IPS DF 6.9 (cell line): ENCODE results near the gene C18orf63.
A peak's percentile ranks its signal among the peaks of the same experiment; 100 is the strongest.
"Not testable (repeated sequence)": the region's sequence is repeated elsewhere in the genome, so short reads cannot be mapped to it uniquely, and the experiment has no call there.

ENCODE experiments used
- DNase-seq: peaks from one replicate; pipeline ENCODE4 v3.0.0-alpha.2; 2013; ENCODE audit warnings: low read depth, low spot score
- H3K27ac ChIP-seq: one replicate; pipeline ENCODE4 v1.5.1; 2013; ENCODE audit warnings: low read length, control low read depth
- H3K27me3 ChIP-seq: 2 replicates; pipeline ENCODE4 v1.6.1; 2013; ENCODE audit warnings: mild to moderate bottlenecking, low read length; ENCODE audit not compliant: control insufficient read depth, insufficient read depth
- H3K36me3 ChIP-seq: 2 replicates; pipeline ENCODE4 v1.6.1; 2013; ENCODE audit warnings: low read length; ENCODE audit not compliant: control insufficient read depth, insufficient read depth
- H3K4me1 ChIP-seq: 2 replicates; pipeline ENCODE4 v1.6.1; 2013; ENCODE audit warnings: low read length; ENCODE audit not compliant: control insufficient read depth, insufficient read depth
- H3K4me3 ChIP-seq: 2 replicates; pipeline ENCODE4 v1.5.1; 2013; ENCODE audit warnings: mild to moderate bottlenecking, low read length
- H3K9me3 ChIP-seq: 2 replicates; pipeline ENCODE4 v1.6.1; 2013; ENCODE audit warnings: low read length, inconsistent platforms; ENCODE audit not compliant: control insufficient read depth, insufficient read depth
- WGBS: extraction: QIAGEN DNeasy Blood & Tissue Kit; methylation state at CpG from one replicate; pipeline ENCODE4 v1.1.7; 2013; ENCODE audit warnings: mixed read lengths, missing lambda C conversion rate; ENCODE audit not compliant: insufficient read length, insufficient coverage; 5-methylcytosine and 5-hydroxymethylcytosine counted together

C18orf63 gene

DNA sequence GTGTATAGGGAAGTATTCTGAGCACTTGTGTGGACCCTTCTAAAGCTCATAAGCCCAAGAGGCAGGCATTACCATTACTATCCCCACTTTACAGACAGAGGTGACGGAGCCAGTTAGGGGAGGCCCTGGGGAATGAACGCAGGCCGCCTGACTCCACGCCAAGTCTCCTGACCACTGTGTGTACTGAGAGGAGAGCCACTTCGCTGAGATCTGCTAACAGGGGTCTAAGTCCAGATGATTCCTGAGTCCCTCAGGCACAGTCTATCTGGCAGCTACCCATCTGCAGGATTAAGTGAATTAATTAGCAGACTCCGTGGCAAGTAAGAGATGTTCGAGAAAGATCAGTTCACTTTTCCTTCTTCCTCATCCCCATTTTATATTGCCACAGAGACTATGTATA lies 37.6 kb upstream of the C18orf63 start:
- Histone ChIP-seq H3K4me3 (no peak overlapping the region), H3K36me3 (no peaks in the 10 kb centered on the region), H3K27me3 (no peaks in the 10 kb centered on the region), H3K4me1 (peaks cover 15% of the 10 kb centered on the region; the same call in 1 of the 2 replicates), H3K9me3 (no peaks in the 10 kb centered on the region), H3K27ac (no peak overlapping the region)
- DNase-seq: no peak
- WGBS: no CpG with 5 or more reads among the region's 7 CpGs

DNA sequence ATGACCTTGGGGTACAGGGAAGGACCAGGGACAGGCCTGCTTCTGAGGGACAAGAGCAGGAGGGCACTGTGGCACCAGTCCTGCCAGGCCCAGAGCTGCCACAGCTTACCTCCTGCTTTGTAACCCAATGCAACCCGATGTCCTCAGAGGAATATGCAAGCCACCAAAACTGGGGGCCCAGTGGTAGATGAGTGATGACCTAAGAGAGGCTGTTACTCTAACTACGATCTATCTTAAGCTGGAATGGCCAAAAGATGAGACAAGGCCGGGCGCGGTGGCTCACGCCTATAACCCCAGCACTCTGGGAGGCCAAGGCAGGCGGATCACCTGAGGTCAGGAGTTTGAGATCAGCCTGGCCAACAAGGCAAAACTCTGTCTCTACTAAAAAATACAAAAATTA lies 36.7 kb upstream of the C18orf63 start:
- WGBS: no CpG with 5 or more reads among the region's 7 CpGs
- Histone ChIP-seq H3K27ac (no peak overlapping the region), H3K36me3 (no peaks in the 10 kb centered on the region), H3K9me3 (no peaks in the 10 kb centered on the region), H3K4me1 (peaks cover 19% of the 10 kb centered on the region; the same call in 1 of the 2 replicates), H3K27me3 (no peaks in the 10 kb centered on the region), H3K4me3 (no peak overlapping the region)
- DNase-seq: no peak

DNA sequence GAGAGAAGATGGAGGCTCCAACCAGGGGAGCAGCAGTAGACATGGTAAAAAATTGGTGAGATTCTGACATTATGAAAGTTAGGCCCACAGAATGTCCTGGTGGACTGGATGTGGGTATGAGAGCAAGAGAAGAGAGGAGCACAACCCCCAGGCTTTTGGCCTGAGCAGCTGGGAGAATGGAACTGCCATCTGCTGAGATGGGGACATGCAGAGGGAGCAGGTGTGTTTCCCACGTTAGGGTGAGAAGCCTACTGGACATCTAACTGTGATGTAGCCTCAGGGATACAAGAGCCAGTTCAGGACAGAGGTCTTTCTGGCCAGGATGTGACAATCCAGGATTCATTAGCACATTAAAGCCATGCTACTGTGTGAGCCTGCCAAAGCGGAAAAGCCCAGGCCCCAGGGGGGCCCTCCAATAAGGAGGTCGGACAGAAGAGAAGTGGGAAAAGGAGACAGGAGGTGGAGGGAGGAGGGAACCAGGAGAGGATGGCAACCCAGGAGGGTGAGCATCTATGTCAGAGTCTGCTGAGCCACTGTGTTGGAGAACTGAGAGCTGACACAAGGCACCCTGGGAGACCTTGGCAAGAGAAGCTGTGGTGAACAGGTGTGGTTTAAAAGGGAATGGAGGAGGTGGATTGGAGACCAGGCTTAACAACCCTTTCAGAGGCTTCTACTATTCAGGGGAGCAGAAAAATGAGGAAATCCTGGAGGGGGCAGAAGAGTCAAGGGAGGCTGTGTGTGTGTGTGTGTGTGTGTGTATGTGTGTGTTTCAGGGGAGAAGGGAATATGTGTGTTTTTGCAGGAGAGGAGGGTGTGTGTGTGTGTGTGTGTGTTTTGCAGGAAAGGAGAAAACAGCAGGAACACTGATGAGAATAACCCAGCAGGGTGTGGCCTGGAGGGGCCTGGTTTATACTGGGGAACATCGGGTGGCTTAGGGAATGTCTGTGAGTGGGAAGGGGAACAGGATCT lies 34.3 kb upstream of the C18orf63 start:
- Histone ChIP-seq H3K36me3 (no peaks in the 10 kb centered on the region), H3K9me3 (no peaks in the 10 kb centered on the region), H3K27me3 (no peaks in the 10 kb centered on the region), H3K4me3 (no peak overlapping the region), H3K4me1 (peaks cover 22% of the 10 kb centered on the region; the same call in 1 of the 2 replicates), H3K27ac (no peak overlapping the region)
- no peak for DNase-seq
- no CpG with 5 or more reads among the region's 4 CpGs for WGBS

DNA sequence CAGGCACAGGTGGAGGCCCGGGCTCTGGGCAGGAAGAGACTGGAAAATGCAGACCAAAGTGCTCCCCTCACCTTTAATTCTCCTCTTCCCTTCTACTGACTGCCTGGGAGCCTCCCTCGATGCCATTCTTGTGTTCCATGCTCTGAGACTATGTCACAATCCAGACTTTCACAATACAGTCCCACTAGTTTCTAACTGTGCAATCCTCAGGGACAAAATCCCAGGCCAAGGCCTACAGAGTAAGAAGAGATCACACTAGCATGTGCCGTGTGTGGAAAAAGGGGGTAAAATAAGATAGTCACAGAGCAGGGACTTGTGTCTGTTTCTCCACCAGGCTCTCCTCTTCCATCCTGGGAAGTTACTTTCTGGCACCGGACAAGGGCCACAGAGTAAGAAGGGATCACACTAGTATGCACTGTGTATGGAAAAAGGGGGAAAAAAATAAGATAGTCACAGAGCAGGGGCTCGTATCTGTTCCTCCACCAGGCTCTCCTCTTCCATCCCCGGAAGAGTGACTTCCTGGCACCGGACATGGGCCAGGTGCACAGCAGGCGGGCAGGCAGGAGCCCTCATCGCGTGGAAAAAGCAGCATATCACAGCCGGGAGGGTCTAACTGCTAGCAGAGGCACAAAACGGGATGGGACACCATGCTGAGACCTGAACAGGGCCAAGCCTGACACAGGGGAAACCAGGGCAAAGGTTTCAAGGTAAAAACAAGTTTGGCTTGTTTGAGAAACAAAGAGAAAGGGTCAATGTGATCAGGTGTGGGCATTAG lies 33.5 kb upstream of the C18orf63 start:
- H3K9me3 ChIP-seq: no peaks in the 10 kb centered on the region
- no peak overlapping the region for H3K27ac ChIP-seq
- H3K4me3 ChIP-seq: no peak overlapping the region
- no CpG with 5 or more reads among the region's 12 CpGs for WGBS
- no peaks in the 10 kb centered on the region for H3K36me3 ChIP-seq
- peaks cover 22% of the 10 kb centered on the region; the same call in 1 of the 2 replicates for H3K4me1 ChIP-seq
- no peak for DNase-seq
- no peaks in the 10 kb centered on the region for H3K27me3 ChIP-seq

DNA sequence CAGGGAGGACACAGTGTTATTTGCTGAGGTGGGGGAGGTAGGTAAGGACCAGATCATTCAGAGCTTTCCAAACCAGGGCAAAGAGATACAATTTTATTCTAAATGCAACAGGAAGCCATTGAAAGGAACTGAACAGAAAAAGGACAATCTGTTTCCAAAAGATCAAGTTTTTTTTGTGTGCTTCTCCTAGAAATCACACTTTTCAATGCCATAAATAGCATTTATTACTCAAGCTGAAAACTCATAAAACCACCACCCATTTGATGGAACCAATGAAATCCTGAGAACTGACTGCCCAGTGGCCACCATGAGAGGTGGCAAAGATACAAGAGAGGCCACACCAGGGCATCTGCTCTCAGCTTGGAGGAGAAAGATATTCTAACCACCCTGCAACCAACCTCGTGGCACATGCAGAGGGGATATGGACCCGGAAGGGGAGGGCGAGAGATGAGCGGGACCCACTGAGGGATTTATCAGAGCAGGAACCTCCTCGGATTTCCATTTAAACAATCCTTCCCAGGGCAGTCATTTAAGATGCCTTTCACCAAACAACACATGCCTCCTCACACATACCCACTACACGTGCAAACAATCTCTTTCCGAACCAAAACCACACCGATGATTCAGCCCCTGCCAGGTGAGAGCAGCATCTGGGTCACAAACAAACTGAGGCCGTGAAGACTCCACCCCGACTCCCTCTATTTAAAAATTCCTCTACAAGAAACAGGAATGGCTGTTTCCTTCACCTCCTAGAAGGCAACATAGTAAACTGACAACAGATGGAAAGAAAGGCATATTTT lies 32.7 kb upstream of the C18orf63 start:
- DNase-seq: no peak
- H3K9me3 ChIP-seq: no peaks in the 10 kb centered on the region
- no peak overlapping the region for H3K4me3 ChIP-seq
- no peaks in the 10 kb centered on the region for H3K36me3 ChIP-seq
- H3K27me3 ChIP-seq: no peaks in the 10 kb centered on the region
- H3K4me1 ChIP-seq: peaks cover 22% of the 10 kb centered on the region; the same call in 1 of the 2 replicates
- no CpG with 5 or more reads among the region's 10 CpGs for WGBS
- H3K27ac ChIP-seq: no peak overlapping the region

DNA sequence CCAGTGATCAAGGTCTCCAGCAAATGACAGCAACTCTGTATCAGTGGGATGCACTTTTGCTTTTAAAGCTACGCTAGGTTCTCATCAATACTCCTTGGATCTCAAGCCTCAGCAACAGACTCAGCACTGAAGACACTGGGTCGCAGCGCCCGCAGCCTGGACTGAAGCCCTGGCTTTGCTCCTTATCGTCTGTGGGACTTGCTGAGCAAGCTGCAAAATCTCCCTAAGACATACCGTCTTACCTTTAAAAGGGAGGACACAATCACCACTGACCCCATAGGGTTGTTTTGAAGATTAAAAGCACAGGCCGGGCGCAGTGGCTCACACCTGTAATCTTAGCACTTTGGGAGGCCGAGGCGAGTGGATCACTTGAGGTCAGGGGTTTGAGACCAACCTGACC lies 32.0 kb upstream of the C18orf63 start:
- Histone ChIP-seq H3K36me3 (no peaks in the 10 kb centered on the region), H3K27me3 (no peaks in the 10 kb centered on the region), H3K9me3 (no peaks in the 10 kb centered on the region), H3K27ac (peak overlapping the region; percentile 32), H3K4me3 (no peak overlapping the region), H3K4me1 (peaks cover 23% of the 10 kb centered on the region; the same call in 1 of the 2 replicates)
- WGBS: no CpG with 5 or more reads among the region's 10 CpGs
- no peak for DNase-seq

DNA sequence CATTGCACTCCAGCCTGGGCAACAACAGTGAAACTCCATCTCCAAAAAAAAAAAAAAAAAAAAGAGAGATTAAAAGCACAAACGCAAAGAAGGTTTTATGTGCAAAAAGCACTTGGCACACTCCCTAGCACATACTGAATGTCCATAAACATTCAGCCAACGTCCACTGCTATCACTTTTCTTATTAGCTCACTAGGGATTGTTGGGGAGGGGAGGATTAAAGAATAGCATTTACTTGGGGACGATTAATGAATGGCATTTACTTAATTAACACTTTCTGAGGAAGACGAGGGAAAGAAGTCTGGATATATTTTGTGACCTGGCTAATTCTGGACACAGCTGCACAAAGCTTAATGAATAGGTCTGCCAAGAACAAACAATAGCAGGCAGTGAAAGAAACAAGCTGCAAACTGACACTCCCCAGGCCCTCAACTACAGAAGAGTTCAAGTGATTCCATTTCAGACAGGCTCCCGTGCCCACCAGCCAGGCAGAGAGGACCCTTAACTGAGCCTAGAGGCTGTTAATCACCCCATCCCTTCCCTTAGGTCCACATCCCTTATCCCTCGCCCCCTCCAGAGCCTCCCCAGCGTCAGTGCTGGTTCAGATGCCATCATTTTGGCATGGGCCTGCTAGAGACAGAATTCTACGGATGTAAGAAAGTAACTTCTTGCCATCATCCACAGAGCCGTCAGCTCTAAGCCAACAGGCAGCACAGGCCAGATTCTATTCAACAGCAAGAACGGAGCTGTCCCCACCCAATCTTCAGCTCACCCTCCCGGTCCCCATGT lies 31.3 kb upstream of the C18orf63 start:
- WGBS: no CpG with 5 or more reads among the region's 11 CpGs
- no peak for DNase-seq
- Histone ChIP-seq H3K27me3 (no peaks in the 10 kb centered on the region), H3K4me1 (peaks cover 24% of the 10 kb centered on the region; the same call in 1 of the 2 replicates), H3K4me3 (no peak overlapping the region), H3K27ac (no peak overlapping the region), H3K9me3 (no peaks in the 10 kb centered on the region), H3K36me3 (no peaks in the 10 kb centered on the region)

DNA sequence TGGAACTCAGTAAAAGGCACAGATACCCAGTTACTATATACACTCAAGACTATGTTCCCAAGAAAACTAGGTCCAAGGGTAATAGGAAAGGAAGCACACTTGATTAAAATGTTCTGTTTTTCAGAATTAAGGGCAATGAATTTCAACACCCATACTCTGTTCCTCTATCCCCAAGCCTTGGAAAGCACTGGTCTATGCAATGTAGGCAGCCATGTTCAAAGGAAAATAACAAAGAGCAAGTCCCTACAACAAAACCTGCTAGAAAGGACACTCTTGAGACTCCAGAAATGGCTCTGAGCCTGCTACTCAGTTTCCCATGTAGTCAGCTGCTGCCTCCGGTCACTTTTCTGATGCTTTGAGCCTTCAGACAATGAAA lies 30.7 kb upstream of the C18orf63 start:
- H3K27ac ChIP-seq: no peak overlapping the region
- H3K4me1 ChIP-seq: peaks cover 24% of the 10 kb centered on the region; the same call in 1 of the 2 replicates
- H3K9me3 ChIP-seq: no peaks in the 10 kb centered on the region
- H3K4me3 ChIP-seq: no peak overlapping the region
- DNase-seq: no peak
- no peaks in the 10 kb centered on the region for H3K27me3 ChIP-seq
- no CpG with 5 or more reads among the region's 1 CpG for WGBS
- H3K36me3 ChIP-seq: no peaks in the 10 kb centered on the region

DNA sequence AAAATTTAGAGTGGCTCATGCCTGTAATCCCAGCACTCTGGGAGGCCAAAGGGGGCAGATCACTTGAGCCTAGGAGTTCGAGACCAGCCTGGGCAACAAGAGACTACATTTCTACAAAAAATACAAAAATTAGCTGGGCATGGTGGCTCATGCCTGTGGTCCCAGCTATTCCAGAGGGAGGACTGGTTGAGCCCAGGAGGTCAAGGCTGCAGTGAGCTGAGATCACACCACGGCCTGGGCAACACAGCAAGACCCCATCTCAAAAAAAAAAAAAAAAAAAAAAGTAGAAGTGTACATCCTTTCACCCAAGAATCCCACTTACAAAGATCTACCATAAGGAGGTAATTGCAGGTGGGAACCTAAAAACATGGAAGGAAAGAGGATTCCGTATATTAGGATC lies 30.1 kb upstream of the C18orf63 start:
- peaks cover 24% of the 10 kb centered on the region; the same call in 1 of the 2 replicates for H3K4me1 ChIP-seq
- WGBS: no CpG with 5 or more reads among the region's 3 CpGs

More for the DNA sequence above, 30.1 kb upstream of the C18orf63 start:
- not testable (repeated sequence) for DNase-seq, H3K27me3 ChIP-seq, H3K9me3 ChIP-seq, H3K27ac ChIP-seq, H3K36me3 ChIP-seq, H3K4me3 ChIP-seq
